ENCODE data around the gene ZNF738. TPM values are rescaled to one million over a fixed set of nuclear protein-coding genes. Genes with fewer than 3 reads are reported as not detected.

ZNF738 gene
- total RNA-seq, 8 experiments from 2014 or later = 2.6 to 78.6 (median 38.9) TPM

DNA sequence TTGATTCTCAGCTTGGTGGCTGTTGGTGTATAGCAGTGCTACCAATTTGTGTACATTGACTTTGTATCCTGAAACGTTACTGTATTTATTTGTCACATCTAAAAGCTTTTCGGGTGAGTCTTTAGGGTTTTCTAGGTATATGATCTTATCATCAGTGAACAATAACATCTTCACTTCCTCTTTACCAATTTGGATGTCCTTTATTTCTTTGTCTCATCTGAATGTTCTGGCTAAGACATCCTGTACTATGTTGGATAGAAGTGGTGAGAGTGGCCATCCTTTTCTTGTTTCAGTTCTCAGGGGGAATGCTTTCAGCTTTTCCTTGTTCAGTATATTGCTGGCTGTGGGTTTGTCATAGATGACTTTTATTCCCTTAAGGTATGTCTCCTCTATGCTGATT, 6.0 kb upstream of the ZNF738 start:
- no peak overlapping the region for H3K27ac ChIP-seq
- H3K4me1 ChIP-seq (replicated peaks in 1 of 2) = no peaks in the 10 kb centered on the region
- ATAC-seq (replicated peaks in 6 of 8) = no peak
- in situ Hi-C loops (cut with MboI; ENCODE audit: low pct_unique_long_range_greater_than_20kb in 2 of 9, low sequenced_read_pairs in 9 of 9, unreplicated experiment in 9 of 9) = no loop called here
- no peak overlapping the region for H3K4me3 ChIP-seq
- WGBS, 10 experiments = 31 to 100% (median 81%) methylated on average over 1 to 2 of the region's 2 CpGs; no CpG with 5 or more reads in 3 of the 10 experiments

DNA sequence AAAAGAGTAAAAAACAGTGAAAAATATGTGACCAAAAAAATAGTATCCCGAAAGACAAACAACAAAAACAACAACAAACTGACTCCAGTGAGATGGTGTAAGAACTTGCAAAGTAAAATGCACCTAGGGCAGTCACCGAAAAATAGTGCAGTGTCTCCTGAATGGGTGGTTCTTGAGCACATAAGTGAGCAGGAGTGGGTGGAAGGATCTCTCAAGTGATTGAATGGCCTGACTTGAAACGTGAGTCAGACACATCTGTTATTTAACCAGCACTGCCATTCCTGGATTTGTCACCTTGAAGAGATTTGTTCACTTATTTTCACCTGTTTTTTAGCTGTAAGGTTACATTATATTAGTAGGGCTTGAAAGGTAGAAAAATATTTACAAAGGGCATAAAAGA, 3.5 kb downstream of the ZNF738 start:
- WGBS, 10 experiments = 71 to 95% (median 87%) methylated on average over 1 to 3 of the region's 3 CpGs
- Histone ChIP-seq H3K4me3 (no peak overlapping the region), H3K4me1 (replicated peaks in 1 of 2) (peaks cover 3 to 5% of the 10 kb centered on the region in 2 donors), H3K27ac (no peak overlapping the region)
- in situ Hi-C loops (cut with MboI; ENCODE audit: low pct_unique_long_range_greater_than_20kb in 2 of 9, low sequenced_read_pairs in 9 of 9, unreplicated experiment in 9 of 9) = no loop called here
- no peak for ATAC-seq (replicated peaks in 6 of 8)

DNA sequence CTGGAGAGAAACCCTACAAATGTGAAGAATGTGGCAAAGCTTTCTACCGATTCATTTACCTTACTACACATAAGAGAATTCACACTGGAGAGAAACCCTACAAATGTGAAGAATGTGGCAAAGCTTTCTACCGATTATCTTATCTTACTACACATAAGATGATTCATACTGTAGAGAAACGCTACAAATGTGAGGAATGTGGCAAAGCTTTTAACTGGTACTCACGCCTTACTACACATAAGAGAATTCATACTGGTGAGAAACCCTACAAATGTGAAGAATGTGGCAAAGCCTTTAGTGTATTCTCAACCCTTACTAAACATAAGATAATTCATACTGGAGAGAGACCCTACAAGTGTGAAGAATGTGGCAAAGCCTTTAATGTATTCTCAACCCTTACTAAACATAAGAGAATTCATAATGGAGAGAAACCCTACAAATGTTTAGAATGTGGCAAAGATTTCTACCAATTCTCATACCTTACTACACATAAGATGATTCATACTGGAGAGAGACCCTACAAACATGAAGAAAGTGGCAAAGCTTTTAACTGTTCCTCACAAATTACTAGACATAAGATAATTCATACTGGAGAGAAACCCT, 25.3 kb downstream of the ZNF738 start:
- in situ Hi-C loops (cut with MboI; ENCODE audit: low pct_unique_long_range_greater_than_20kb in 2 of 9, low sequenced_read_pairs in 9 of 9, unreplicated experiment in 9 of 9) = no loop called here
- Histone ChIP-seq H3K4me1 (replicated peaks in 1 of 2) (no peaks in the 10 kb centered on the region), H3K27ac (no peak overlapping the region), H3K4me3 (no peak overlapping the region)
- WGBS, 10 experiments = 60 to 100% (median 86%) methylated on average over 1 to 4 of the region's 4 CpGs
- no peak for ATAC-seq (replicated peaks in 6 of 8)

DNA sequence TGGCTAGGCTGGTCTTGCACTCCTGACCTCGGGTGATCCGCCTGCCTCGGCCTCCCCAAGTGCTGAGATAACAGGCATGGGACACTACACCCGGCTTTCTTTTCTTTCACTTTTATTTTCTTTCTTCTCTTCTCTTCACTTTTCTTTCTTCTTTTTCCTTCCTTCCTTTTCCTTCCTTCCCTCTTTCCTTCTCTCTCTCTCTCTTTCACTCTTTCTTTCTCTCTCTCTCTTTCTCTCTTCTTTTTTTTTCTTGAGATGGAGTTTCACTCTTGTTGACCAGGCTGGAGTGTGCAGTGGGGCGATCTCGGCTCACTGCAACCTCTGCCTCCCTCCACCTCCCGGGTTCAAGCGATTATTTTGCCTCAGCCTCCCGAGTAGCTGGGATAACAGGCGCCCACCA, 37.3 kb downstream of the ZNF738 start:
- in situ Hi-C loops (cut with MboI; ENCODE audit: low pct_unique_long_range_greater_than_20kb in 2 of 9, low sequenced_read_pairs in 9 of 9, unreplicated experiment in 9 of 9) = no loop called here
- Histone ChIP-seq H3K4me3 (no peak overlapping the region), H3K27ac (peak overlapping the region in 1 of 2 donors; percentile 47), H3K4me1 (replicated peaks in 1 of 2) (peaks cover 3% of the 10 kb centered on the region in 2 donors)
- WGBS, 10 experiments = 40 to 100% (median 89%) methylated on average over 2 to 10 of the region's 10 CpGs
- no peak for ATAC-seq (replicated peaks in 6 of 8)

- Histone ChIP-seq H3K4me3 (peak within 1 kb of the TSS; percentile 49 to 85 (median 68)), H3K4me1 (replicated peaks in 1 of 2) (peaks cover 3% of the 10 kb centered on the region in 2 donors), H3K27ac (peak within 1 kb of the TSS; percentile 71 to 87)
- WGBS, 10 experiments = 0 to 61% (median 2%) methylated on average over 2 to 13 of the region's 31 CpGs; no CpG with 5 or more reads in 2 of the 10 experiments
- in situ Hi-C loops (cut with MboI; ENCODE audit: low pct_unique_long_range_greater_than_20kb in 2 of 9, low sequenced_read_pairs in 9 of 9, unreplicated experiment in 9 of 9) = no loop called here
- peak; percentile 98 to 100 (median 100) for ATAC-seq (replicated peaks in 6 of 8)
Measured at GRCh38 chr19:21396893-21397572, 38.2 kb downstream of the ZNF738 start, which contains the start of gene ZNF493. TSS of gene ZNF493 (plus strand) at chr19:21397133. CDS start at chr19:21397238, 105 bp downstream.

GRCh38 chr19:21398851-21399250, 40.1 kb downstream of the ZNF738 start:
- WGBS, 10 experiments = 79 to 100% (median 88%) methylated on average over 1 to 5 of the region's 5 CpGs
- in situ Hi-C loops (cut with MboI; ENCODE audit: low pct_unique_long_range_greater_than_20kb in 2 of 9, low sequenced_read_pairs in 9 of 9, unreplicated experiment in 9 of 9) = no loop called here
- Histone ChIP-seq H3K4me3 (no peak overlapping the region), H3K4me1 (replicated peaks in 1 of 2) (peaks cover 3% of the 10 kb centered on the region in 2 donors), H3K27ac (no peak overlapping the region)
- no peak for ATAC-seq (replicated peaks in 6 of 8)

DNA sequence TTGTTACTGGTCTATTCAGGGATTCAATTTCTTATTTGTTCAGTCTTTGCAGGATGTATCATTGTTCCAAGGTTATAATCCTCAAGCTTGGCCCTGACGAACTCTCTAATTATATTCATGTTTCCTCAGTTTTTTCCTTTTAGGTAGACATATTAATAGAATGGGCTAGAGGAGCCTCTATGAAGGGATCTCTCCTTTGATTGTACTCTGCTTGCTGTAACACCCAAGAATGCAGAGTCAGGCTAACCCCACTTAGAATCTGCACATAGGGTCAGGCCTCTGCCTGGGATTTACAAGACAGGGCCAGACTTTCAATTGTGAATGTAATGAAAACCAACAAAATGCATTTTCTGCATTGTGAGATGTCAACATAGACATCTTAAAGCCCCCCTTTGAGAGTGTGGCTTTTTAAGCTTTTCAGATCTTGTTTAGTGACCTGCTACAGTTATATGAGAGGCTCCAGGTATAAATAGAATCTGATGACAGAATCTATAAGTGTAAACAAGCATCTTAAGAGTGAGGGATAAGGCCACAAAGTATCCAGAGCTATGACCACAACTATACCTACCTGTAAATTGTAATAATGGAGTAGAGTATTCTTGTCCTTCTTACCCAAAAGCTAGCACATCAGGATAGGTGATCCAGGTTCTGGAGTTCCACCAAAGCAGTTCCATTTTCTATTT, 43.6 kb downstream of the ZNF738 start:
- WGBS, 10 experiments = 25 to 100% (median 67%) methylated on average over 1 of the region's 1 CpG; no CpG with 5 or more reads in 3 of the 10 experiments
- H3K4me1 ChIP-seq (replicated peaks in 1 of 2) = peaks cover 0 to 3% of the 10 kb centered on the region in 2 donors
- ATAC-seq (replicated peaks in 6 of 8) = no peak
- in situ Hi-C loops (cut with MboI; ENCODE audit: low pct_unique_long_range_greater_than_20kb in 2 of 9, low sequenced_read_pairs in 9 of 9, unreplicated experiment in 9 of 9) = no loop called here
- H3K4me3 ChIP-seq = no peak overlapping the region
- H3K27ac ChIP-seq = no peak overlapping the region

- in situ Hi-C loops (cut with MboI; ENCODE audit: low pct_unique_long_range_greater_than_20kb in 2 of 9, low sequenced_read_pairs in 9 of 9, unreplicated experiment in 9 of 9) = no loop called here
- Histone ChIP-seq H3K27ac (no peak overlapping the region), H3K4me1 (replicated peaks in 1 of 2) (no peaks in the 10 kb centered on the region), H3K4me3 (no peak overlapping the region)
- WGBS, 10 experiments = 26 to 100% (median 80%) methylated on average over 1 of the region's 1 CpG; no CpG with 5 or more reads in 2 of the 10 experiments
- no peak for ATAC-seq (replicated peaks in 6 of 8)
Measured at GRCh38 chr19:21410166-21410565, 51.4 kb downstream of the ZNF738 start.

GRCh38 chr19:21422244-21422643, 63.4 kb downstream of the ZNF738 start:
- Histone ChIP-seq H3K4me3 (no peak overlapping the region), H3K4me1 (replicated peaks in 1 of 2) (no peaks in the 10 kb centered on the region), H3K27ac (no peak overlapping the region)
- in situ Hi-C loops (cut with MboI; ENCODE audit: low pct_unique_long_range_greater_than_20kb in 2 of 9, low sequenced_read_pairs in 9 of 9, unreplicated experiment in 9 of 9) = no loop called here
- no peak for ATAC-seq (replicated peaks in 6 of 8)

- Histone ChIP-seq H3K4me3 (no peak overlapping the region), H3K4me1 (replicated peaks in 1 of 2) (no peaks in the 10 kb centered on the region), H3K27ac (no peak overlapping the region)
- no peak for ATAC-seq (replicated peaks in 6 of 8)
- 22 to 100% (median 67%) methylated on average over 1 of the region's 1 CpG; no CpG with 5 or more reads in 2 of the 10 experiments for WGBS, 10 experiments
- in situ Hi-C loops (cut with MboI; ENCODE audit: low pct_unique_long_range_greater_than_20kb in 2 of 9, low sequenced_read_pairs in 9 of 9, unreplicated experiment in 9 of 9) = no loop called here
Measured at GRCh38 chr19:21423057-21424041, 64.5 kb downstream of the ZNF738 start.
